Activated CD8-positive, alpha-beta memory T cell treated with anti-CD3 and anti-CD28 coated beads for 24 hours (primary cell): ENCODE results near the gene GRIP2.
A peak's percentile ranks its signal among the peaks of the same experiment; 100 is the strongest.
"Not testable (repeated sequence)": the region's sequence is repeated elsewhere in the genome, so short reads cannot be mapped to it uniquely, and the experiment has no call there.

ENCODE experiments used
- DNase-seq: peaks from one replicate; pipeline ENCODE4 v3.0.0-alpha.2; 2020

Gene GRIP2

GRCh38 chr3:14519406-14519805, 20.7 kb downstream of the GRIP2 start:
- DNase-seq, result no peak

- no peak for DNase-seq
These were observed 21.2 kb downstream of the GRIP2 start for GRCh38 chr3:14518893-14519292.

GRCh38 chr3:14518432-14518802, 21.7 kb downstream of the GRIP2 start:
- no peak for DNase-seq

- DNase-seq, result no peak
These were observed 22.3 kb downstream of the GRIP2 start for GRCh38 chr3:14517601-14518431.

- DNase-seq, result no peak
These were observed 23.3 kb downstream of the GRIP2 start for GRCh38 chr3:14516738-14517345.

GRCh38 chr3:14515526-14515925, 24.6 kb downstream of the GRIP2 start:
- DNase-seq, result not testable (repeated sequence)

GRCh38 chr3:14514323-14514720, 25.8 kb downstream of the GRIP2 start:
- no peak for DNase-seq

GRCh38 chr3:14513566-14514322, 26.4 kb downstream of the GRIP2 start:
- no peak for DNase-seq

- no peak for DNase-seq
These were observed 27.2 kb downstream of the GRIP2 start for GRCh38 chr3:14512942-14513327.

GRCh38 chr3:14512281-14512941, 27.7 kb downstream of the GRIP2 start:
- DNase-seq, result no peak

- DNase-seq, result no peak
These were observed 28.4 kb downstream of the GRIP2 start for GRCh38 chr3:14511623-14512280.

GRCh38 chr3:14510838-14511622, 29.1 kb downstream of the GRIP2 start:
- no peak for DNase-seq

- DNase-seq, result no peak
These were observed 30.4 kb downstream of the GRIP2 start for GRCh38 chr3:14509796-14510100.

GRCh38 chr3:14508966-14509795, 31.0 kb downstream of the GRIP2 start:
- peak; percentile 91 for DNase-seq

GRCh38 chr3:14508505-14508819, 31.7 kb downstream of the GRIP2 start:
- DNase-seq, result no peak

GRCh38 chr3:14507757-14508504, 32.2 kb downstream of the GRIP2 start:
- no peak for DNase-seq

GRCh38 chr3:14507305-14507741, 32.8 kb downstream of the GRIP2 start:
- no peak for DNase-seq

- no peak for DNase-seq
These were observed 33.4 kb downstream of the GRIP2 start for GRCh38 chr3:14506626-14507304.

- no peak for DNase-seq
These were observed 34.2 kb downstream of the GRIP2 start for GRCh38 chr3:14505803-14506500.
